Measurements from ENCODE around the gene MYO1E.
"Not testable (repeated sequence)": the region's sequence is repeated elsewhere in the genome, so short reads cannot be mapped to it uniquely, and the experiment has no call there.

Gene MYO1E

GRCh38 chr15:59350421-59350732, 22.3 kb downstream of the MYO1E start:
- no peak for DNase-seq (ENCODE audit: low spot score)

DNA sequence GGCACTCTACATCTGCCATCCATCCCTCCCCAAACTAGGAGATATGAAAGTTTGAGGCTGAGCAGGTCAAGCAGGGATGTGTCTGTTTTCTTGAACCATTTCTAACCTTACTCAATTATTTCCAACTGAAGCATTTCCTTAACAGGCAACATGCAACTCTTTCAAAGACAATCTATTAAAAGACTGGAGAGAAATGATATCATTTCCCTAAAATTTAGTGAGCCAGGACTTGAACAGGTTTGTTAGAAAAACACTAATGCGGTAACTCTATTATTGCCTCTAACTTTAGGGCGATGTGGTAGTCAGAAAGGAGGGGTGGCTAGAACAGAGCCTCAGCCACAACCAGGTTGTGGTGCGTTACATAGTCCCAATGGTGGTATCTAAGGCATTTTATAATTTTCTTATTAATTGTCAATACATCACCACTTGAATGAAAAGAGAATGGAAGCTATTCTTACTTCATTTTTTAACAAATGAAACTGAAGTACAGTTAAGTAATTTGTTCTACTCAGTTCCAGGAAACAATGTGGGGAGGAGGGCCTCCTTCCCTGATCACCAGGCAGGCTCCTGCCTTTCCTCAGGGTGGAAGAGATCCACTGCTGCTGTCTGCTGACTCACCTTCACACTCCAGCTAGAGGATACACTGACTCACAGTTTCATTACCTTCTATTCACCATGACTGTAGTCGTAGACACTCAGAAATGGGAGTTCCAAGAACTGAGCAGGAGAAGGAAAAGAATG, 22.8 kb downstream of the MYO1E start:
- no peak for DNase-seq (ENCODE audit: low spot score)

- no peak for DNase-seq (ENCODE audit: low spot score)
These were observed 24.8 kb downstream of the MYO1E start for GRCh38 chr15:59347915-59348314.

- no peak for DNase-seq (ENCODE audit: low spot score)
These were observed 25.7 kb downstream of the MYO1E start for GRCh38 chr15:59346951-59347350.

DNA sequence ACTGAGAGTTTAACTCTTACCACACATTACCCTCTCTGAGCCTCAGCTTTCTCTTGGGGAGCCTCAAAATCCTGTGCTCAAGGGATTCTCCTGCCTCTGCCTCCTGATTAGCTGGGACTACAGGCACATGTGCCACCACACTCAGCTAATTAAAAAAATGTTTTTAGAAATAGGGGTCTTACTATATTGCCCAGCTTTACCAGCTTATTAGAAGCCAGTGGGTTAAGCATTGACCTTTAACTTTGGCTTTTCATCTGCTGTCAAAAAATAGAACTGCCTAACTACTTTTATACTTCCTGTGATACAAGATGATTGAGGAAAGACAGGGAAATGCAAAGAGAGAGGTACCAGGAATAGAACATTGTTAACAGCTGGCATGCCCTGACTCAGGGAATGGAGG, 27.3 kb downstream of the MYO1E start:
- DNase-seq (ENCODE audit: low spot score) = no peak

DNA sequence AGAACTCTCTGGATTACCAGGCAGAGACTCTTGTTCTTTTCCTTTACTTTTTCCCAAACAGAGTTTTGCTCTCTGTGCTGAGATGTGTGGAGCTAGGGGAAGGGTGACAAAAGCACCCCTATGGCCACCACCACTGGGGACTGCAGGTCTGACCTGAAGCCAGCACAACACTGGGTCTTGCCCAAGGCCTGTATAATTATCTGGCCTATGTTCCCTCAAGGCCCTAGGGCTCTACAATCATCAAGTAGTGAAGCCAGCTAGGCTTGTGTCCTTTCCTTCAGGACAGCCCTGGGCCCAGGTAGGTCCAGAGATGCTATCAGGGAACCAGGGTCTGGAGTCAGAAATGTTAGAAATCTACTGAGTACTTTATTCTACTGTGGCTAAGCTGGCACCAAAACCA, 28.4 kb downstream of the MYO1E start:
- DNase-seq (ENCODE audit: low spot score) = no peak

DNA sequence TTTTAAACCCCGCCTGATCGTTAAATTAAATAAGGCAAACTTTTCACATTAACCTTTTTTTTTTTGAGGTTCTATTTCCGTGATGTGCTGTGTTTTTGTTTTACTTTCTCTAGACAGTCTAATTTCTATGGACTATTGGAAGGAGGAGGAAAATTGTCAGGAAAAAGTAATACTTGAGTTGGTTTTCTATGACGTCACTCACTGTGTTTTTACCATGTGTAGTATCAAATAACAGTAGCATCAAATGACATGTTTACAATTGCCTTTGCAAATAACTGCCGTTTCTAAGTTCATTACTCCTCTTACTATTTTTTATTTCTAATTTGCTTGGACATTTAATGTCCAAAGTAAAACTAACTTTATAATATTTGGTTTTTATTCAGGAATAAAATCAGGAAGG, 32.3 kb downstream of the MYO1E start:
- DNase-seq (ENCODE audit: low spot score) = no peak

DNA sequence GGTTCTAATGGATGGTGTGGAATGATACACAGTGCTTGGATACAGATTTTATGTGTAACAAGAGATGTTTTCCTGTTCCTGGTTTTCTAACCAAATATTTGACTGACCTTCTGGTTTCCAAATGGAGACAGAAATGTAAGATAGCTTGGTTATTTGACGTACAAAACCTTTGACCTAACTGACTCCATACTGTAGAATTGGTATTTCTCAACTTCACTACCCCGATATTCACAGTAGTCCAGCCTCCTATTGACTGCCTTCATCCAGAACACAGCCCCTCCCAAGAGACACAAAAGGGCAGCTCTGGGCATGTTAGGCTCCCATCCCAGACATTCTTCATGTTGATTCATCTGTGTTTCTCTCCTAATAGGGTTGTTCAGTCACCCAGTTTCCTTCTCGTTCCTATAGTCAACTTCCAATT, 33.4 kb downstream of the MYO1E start:
- no peak for DNase-seq (ENCODE audit: low spot score)

DNA sequence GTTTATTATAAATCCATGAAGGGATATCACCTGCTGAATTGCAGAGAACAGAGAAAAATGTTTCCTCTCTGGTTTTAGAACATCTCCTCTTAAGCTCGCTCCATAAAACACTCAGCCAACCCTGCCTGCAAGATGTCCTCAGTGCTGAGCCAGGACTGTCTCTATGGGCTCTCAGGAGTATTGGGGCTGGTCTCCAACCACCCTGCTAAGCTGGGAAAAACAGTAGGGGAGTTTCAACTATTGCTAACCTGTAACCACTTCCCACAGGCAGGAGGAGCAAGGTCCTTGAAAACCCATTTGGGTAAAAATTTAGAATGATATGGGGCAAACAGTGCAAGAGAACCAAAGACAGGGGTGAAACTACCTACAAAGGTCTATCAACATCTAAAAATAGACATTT, 34.3 kb downstream of the MYO1E start:
- DNase-seq (ENCODE audit: low spot score) = no peak

DNA sequence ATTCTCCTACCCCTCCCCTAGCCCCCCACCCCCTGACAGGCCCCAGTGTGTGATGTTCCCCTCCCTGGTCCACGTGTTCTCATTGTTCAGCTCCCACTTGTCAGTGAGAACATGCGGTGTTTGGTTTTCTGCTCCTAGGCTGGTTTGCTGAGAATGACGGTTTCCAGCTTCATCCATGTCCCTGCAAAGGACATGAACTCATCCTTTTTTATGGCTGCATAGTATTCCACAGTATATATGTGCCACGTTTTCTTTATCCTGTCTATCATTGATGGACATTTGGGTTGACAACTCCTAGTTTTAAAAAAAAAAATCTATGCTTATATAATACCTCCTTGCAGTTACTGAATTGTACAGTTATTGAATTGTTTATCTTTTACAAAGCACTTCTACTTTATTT, 35.9 kb downstream of the MYO1E start:
- DNase-seq (ENCODE audit: low spot score) = not testable (repeated sequence)

DNA sequence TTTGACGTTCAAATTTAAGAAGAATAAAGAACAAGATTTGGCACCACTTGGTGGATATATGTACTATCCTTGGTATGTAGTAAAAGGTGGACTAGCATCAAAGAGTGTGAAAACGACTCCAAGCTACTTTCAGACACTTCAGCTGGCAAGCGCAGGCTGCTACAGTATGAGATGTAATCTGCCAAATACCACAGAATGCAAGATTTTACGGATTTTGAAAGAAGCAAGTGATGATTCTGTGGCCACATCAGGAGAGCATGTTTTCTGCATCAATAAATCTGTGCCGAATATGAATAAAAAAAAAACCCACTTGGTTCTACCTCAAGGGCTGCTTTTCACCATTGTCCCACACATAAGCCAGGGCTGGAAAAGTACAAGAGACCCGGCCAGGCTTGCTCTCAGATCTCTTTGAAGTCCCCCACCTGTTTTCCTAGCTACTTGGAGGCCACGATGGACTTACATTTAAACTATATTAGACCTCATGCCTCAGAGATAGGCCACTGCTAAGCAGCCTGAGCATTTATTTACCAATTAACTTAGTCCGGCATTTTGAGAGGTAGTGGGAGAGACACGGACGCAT, 37.4 kb downstream of the MYO1E start:
- no peak for DNase-seq (ENCODE audit: low spot score)

DNA sequence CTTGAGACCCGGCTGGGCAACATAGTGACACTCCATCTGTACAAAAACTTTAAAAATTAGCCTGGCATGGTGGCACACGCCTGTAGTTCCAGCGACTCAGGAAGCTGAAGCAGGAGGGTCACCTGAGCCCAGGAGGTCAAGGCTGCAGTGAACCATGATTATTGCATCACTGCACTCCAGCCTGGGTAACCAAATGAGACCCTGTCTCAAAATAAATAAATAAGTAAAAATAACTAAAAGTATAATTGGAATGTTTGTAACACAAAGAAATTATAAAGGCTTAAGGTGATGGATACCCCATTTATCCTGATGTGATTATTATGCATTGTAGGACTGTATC, 38.6 kb downstream of the MYO1E start:
- no peak for DNase-seq (ENCODE audit: low spot score)

DNA sequence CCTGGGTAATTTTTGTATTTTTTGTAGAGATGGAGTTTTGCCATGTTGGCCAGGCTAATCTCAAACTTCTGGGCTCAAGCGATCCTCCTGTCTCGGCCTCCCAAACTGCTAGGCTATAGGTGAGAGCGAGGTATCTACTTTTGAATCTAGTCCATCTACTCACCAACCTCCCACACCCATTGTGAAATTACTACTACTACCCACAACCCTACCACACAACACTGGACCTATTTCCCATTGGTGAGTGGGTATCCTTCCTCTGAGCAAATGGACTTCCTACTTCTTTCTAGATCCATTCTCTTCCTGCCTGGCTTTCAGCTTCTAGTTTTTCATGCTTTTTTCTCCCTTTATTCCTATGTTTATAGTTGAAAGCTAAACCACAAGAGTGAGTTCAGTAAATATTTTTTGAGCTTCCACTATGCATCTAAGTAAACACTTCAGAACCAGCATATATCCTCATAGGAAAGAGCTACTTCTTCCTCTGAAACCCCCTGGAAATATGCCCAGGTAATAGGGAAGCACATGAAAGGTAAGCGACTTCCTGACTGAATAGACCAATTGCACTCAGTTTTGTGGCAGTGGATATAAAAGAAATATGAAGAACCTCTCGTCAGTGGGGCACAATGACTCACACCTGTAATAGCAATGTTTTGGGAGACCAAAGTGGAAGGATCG, 39.1 kb downstream of the MYO1E start:
- no peak for DNase-seq (ENCODE audit: low spot score)

GRCh38 chr15:59332009-59332408, 40.7 kb downstream of the MYO1E start:
- no peak for DNase-seq (ENCODE audit: low spot score)

GRCh38 chr15:59330649-59331048, 42.0 kb downstream of the MYO1E start:
- no peak for DNase-seq (ENCODE audit: low spot score)

- DNase-seq (ENCODE audit: low spot score) = no peak
These were observed 42.9 kb downstream of the MYO1E start for GRCh38 chr15:59329570-59330350.

DNA sequence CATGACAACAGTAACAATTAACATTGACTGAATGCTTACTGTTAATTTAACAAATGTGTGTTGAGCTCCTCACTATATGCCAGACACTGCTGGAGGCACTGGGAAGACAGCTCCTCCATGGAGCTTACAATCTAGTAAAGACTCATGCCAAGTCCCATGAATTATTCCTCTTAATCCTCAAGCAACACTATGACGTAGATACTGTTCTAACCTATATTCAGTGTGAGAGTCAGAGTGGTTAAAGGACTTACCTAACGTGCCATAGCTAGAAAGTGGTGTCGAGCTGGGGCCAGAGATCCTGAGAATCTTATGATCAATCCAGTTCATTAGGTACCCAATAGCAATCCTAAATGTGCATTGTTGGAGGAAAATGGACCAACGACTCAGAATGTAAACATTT, 43.6 kb downstream of the MYO1E start:
- no peak for DNase-seq (ENCODE audit: low spot score)

DNA sequence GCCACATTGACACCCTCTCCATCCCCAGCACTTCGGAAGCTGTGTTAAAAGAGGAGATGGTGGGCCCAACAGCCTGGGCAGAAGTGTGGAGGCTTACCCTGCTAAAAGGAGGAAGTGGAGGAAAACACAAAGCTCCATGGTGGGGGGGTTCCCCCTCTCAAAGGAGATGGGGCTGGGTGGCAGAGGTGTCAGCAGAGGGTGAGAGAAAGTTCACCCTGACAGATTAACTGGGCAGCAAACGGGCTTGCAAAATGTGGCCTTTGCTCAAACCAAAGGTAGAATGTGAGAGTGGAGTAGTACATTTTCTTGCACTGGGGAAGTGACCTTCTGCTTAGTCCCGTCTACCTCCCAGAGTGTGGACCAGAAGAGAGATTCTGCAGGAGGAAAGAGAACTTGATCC, 44.7 kb downstream of the MYO1E start:
- no peak for DNase-seq (ENCODE audit: low spot score)

DNA sequence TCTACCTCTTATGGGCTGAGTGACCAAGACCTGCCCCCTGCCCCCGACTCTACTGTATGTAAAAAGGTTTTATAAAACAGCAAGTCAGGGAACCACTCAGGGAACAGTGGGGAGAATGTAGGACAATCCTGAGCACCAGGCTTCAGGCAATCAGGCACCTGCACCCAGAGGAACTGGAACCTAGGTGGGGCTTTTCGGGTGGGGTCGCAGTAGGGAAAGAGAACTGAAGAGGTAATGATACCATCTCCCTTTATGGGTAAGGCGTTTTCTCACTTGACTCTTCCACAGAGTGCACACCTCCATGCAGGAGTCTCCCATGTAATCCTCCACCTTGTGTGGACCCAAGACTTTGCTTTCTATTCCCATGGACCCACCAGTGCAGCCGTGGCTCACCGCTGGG, 45.8 kb downstream of the MYO1E start:
- DNase-seq (ENCODE audit: low spot score) = no peak

- no peak for DNase-seq (ENCODE audit: low spot score)
These were observed 50.5 kb downstream of the MYO1E start for GRCh38 chr15:59322056-59322759.

DNA sequence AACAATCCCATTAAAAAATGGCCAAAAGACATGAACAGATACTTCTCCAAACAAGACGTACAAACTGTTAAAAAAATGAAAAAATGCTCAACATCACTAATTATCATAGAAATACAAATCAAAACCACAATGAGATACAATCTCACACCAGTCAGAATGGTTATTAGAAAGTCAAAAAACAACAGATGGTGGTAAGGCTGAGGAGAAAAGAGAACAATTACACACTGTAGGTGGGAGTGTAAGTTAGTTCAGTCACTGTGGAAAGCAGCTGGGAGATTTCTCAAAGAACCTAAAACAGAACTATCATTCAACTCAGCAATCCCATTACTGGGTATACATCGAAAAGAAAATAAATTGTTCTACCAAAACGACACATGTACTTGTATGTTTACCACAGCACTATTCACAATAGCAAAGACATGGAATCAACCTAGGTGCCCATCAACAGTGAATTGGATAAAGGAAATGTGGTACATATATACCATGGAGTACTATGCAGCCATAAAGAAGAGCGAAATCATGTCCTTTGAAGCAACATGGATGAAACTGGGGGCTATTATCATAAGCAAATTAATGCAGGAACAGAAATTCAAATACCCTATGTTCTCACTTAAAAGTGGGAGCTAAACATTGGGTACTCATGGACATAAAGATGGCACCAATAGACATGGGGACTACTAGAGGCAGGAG, 51.5 kb downstream of the MYO1E start:
- DNase-seq (ENCODE audit: low spot score) = no peak

GRCh38 chr15:59317211-59317610, 55.5 kb downstream of the MYO1E start:
- no peak for DNase-seq (ENCODE audit: low spot score)
